GM12878 (cell line): ENCODE data around the gene SEMA5A. TPM values are rescaled to one million over a fixed set of nuclear protein-coding genes. Genes with fewer than 3 reads are reported as not detected.

ENCODE experiments used
- ATAC-seq: fragments of 200-7000 bp; cut with Tn5 transposase; 3 replicates; pipeline ENCODE4 v1.9.1; 2020; ENCODE audit warnings: mild to moderate bottlenecking, moderate library complexity
- BruUV-seq: library from RNA; stranded (reverse); fragments of 400-500 nt; replicated peaks from 2 replicates; lab custom pipeline; 2021; lab: Mats Ljungman, UMichigan
- CTCF ChIA-PET: fragments of 300-600 bp; sonication (Branson Sonifier 250); formaldehyde crosslinking; extraction: SDS; loops from one replicate; lab custom pipeline; 2021; ENCODE audit warnings: inconsistent platforms; lab: Yijun Ruan, JAX
- POLR2A ChIA-PET: fragments of 350-600 bp; formaldehyde crosslinking; extraction: SDS; loops from one replicate; lab custom pipeline; 2021; ENCODE audit warnings: inconsistent platforms; lab: Charles Lee
- RAD21 ChIA-PET: fragments of 300-600 bp; sonication (Branson Sonifier 250); formaldehyde crosslinking; loops from one replicate; lab custom pipeline; 2023; ENCODE audit warnings: antibody characterized with exemption; ENCODE audit not compliant: unreplicated experiment; lab: Charles Lee
- SMC1A ChIA-PET: fragments of 300-600 bp; sonication (Branson Sonifier 250); formaldehyde crosslinking; loops from one replicate; lab custom pipeline; 2023; ENCODE audit not compliant: unreplicated experiment, uncharacterized antibody; lab: Charles Lee
- DNase-seq: peaks from one replicate; pipeline ENCODE4 v3.0.0-alpha.2; 2011; ENCODE audit warnings: low read depth, low spot score
- FAIRE-seq: peaks from 3 replicates; lab custom pipeline; 2011; peaks lifted over from hg19 to GRCh38; lab: Jason Lieb, UNC
- H2AFZ ChIP-seq: 2 replicates; pipeline ENCODE4 v1.6.0; 2011; ENCODE audit warnings: low read depth, low read length, control low read depth; ENCODE audit not compliant: control insufficient read depth
- H3K27ac ChIP-seq: 2 replicates; pipeline ENCODE4 v1.5.1; 2011; ENCODE audit warnings: control low read depth; ENCODE audit not compliant: control insufficient read depth, insufficient read depth
- H3K27me3 ChIP-seq, 2 experiments: replicated peaks in 1 of 2; 2 replicates each; pipeline versions ENCODE4 v1.6.0 to v1.6.1; 2011; ENCODE audit warnings: low read length in 1 of 2; ENCODE audit not compliant: control insufficient read depth in 2 of 2, insufficient read depth in 2 of 2
- H3K36me3 ChIP-seq, 2 experiments: 2 replicates each; pipeline ENCODE4 v1.5.1; 2011; ENCODE audit warnings: low read length in 1 of 2; ENCODE audit not compliant: control insufficient read depth in 2 of 2, insufficient read depth in 2 of 2
- H3K4me1 ChIP-seq: 2 replicates; pipeline ENCODE4 v1.6.1; 2011; ENCODE audit warnings: mild to moderate bottlenecking, low read length, moderate library complexity, mixed read lengths; ENCODE audit not compliant: control insufficient read depth, insufficient read depth
- H3K4me2 ChIP-seq: 2 replicates; pipeline ENCODE4 v1.6.0; 2011; ENCODE audit warnings: control low read depth; ENCODE audit not compliant: control insufficient read depth, insufficient read depth
- H3K4me3 ChIP-seq: fragments of 200-600 bp; sonication (generic); 2 replicates; pipeline ENCODE4 v1.5.1; 2016
- H3K79me2 ChIP-seq: 2 replicates; pipeline ENCODE4 v1.6.0; 2011; ENCODE audit warnings: low read length; ENCODE audit not compliant: control insufficient read depth, insufficient read depth
- H3K9ac ChIP-seq: 2 replicates; pipeline ENCODE4 v1.8.0; 2011; ENCODE audit warnings: low read length, control low read depth, mixed read lengths; ENCODE audit not compliant: control insufficient read depth, insufficient read depth
- H3K9me3 ChIP-seq: replicated peaks from 3 replicates; pipeline ENCODE4 v1.5.1; 2011; ENCODE audit warnings: mild to moderate bottlenecking, low read length; ENCODE audit not compliant: control insufficient read depth, insufficient read depth
- H4K20me1 ChIP-seq: 2 replicates; pipeline ENCODE4 v1.6.0; 2011; ENCODE audit not compliant: control insufficient read depth, insufficient read depth
- CTCF ChIP-seq, 3 experiments: IDR thresholded peaks in 2 of 3; conservative IDR thresholded peaks in 1 of 3; 2 replicates each; pipeline ENCODE4 v1.5.1; 2011; ENCODE audit warnings: low read depth in 3 of 3, low read length in 3 of 3, mild to moderate bottlenecking in 3 of 3, control low read depth in 2 of 3, moderate library complexity in 2 of 3, inconsistent platforms in 1 of 3, mixed read lengths in 1 of 3; ENCODE audit not compliant: control insufficient read depth in 2 of 3, insufficient read depth in 1 of 3; ENCODE audit errors: extremely low read depth in 1 of 3
- CUX1 ChIP-seq: IDR thresholded peaks from 2 replicates; pipeline ENCODE4 v1.6.1; 2012; ENCODE audit warnings: improper control_type of control experiment, low read depth, low read length; ENCODE audit not compliant: insufficient replicate concordance
- DPF2 ChIP-seq: fragments of 450-650 bp; IDR thresholded peaks from 2 replicates; pipeline ENCODE4 v1.6.1; 2017; ENCODE audit warnings: mild to moderate bottlenecking
- ESRRA ChIP-seq: IDR thresholded peaks from 2 replicates; pipeline ENCODE4 v1.6.1; 2012; ENCODE audit warnings: mild to moderate bottlenecking, low read length, improper control_type of control experiment
- GABPA ChIP-seq: IDR thresholded peaks from 2 replicates; pipeline ENCODE4 v1.6.1; 2014; ENCODE audit warnings: antibody characterized with exemption, low read depth, mild to moderate bottlenecking, inconsistent platforms
- HDGF ChIP-seq: fragments of 450-650 bp; IDR thresholded peaks from 2 replicates; pipeline ENCODE4 v1.6.1; 2016; ENCODE audit warnings: antibody characterized with exemption
- IKZF1 ChIP-seq: fragments of 450-650 bp; conservative IDR thresholded peaks from 2 replicates; pipeline ENCODE4 v1.6.1; 2017; ENCODE audit warnings: antibody characterized with exemption, mild to moderate bottlenecking
- IKZF2 ChIP-seq, 2 experiments: fragments of 450-650 bp; IDR thresholded peaks; 2 replicates each; pipeline ENCODE4 v1.6.1; 2017; ENCODE audit warnings: mild to moderate bottlenecking in 2 of 2, moderate library complexity in 2 of 2
- MAX ChIP-seq: IDR thresholded peaks from 2 replicates; pipeline ENCODE4 v1.6.1; 2012; ENCODE audit warnings: low read depth, low read length, improper control_type of control experiment
- PAX8 ChIP-seq: fragments of 450-650 bp; IDR thresholded peaks from 2 replicates; pipeline ENCODE4 v1.6.1; 2017; ENCODE audit warnings: mild to moderate bottlenecking, moderate library complexity
- SREBF2 ChIP-seq: IDR thresholded peaks from 2 replicates; pipeline ENCODE4 v1.6.1; 2012; ENCODE audit warnings: mild to moderate bottlenecking, low read length
- ZBTB11 ChIP-seq: fragments of 450-650 bp; formaldehyde crosslinking; IDR thresholded peaks from 2 replicates; pipeline ENCODE4 v1.5.0; 2022; ENCODE audit warnings: mild to moderate bottlenecking, missing genetic modification characterization
- ZBTB33 ChIP-seq: fragments of 450-650 bp; IDR thresholded peaks from 2 replicates; pipeline ENCODE4 v1.6.1; 2017; ENCODE audit warnings: mild to moderate bottlenecking
- in situ Hi-C: fragments of 300-500 bp; cut with MboI; formaldehyde crosslinking; loops from 9 replicates; pipeline ENCODE4 v1.14.3; 2018; ENCODE audit warnings: mixed read lengths
- intact Hi-C: fragments of 100-400 bp; cut with micrococcal nuclease; formaldehyde crosslinking; loops from one replicate; pipeline ENCODE4 v1.14.2; 2022; ENCODE audit not compliant: unreplicated experiment
- polyA plus RNA-seq, 11 experiments: library from polyadenylated mRNA; depleted of rRNA in 4 of 11; unstranded in 6 of 11; stranded (reverse) in 5 of 11; fragments of >200 nt; fragmentation: Nextera tagmentation in 4 of 11; fragmentation: Illumina TruSeq in 1 of 11; extraction: Ambion mirVana in 4 of 11; extraction: Trizol in 1 of 11; gene quantifications; 1 replicate in 1 of 11; 2 replicates in 10 of 11; pipeline versions ENCODE4 v1.2.1 to v1.2.3, GENCODE V29; 2011 to 2016; ENCODE audit warnings: inconsistent platforms in 2 of 11, missing spikeins in 2 of 11, low read depth in 1 of 11
- total RNA-seq, 4 experiments: library from RNA; depleted of rRNA in 3 of 4; stranded (reverse); fragments of >200 nt in 3 of 4; fragmentation: Illumina TruSeq in 1 of 4; extraction: Trizol in 1 of 4; gene quantifications; 2 replicates each; pipeline versions ENCODE4 v1.2.1 to v1.2.3, GENCODE V29; 2013 to 2021

The SEMA5A gene
- total and polyA plus RNA-seq, 10 of the 15 experiments (the other 5 are each of a cell fraction or from before 2014, with no cell fraction given) = 0.03 to 2.4 (median 0.09) TPM; not detected in 1

- ChIA-PET SMC1A (no interaction called here), RAD21 (no interaction called here), POLR2A (no interaction called here), CTCF (interaction anchor here (0.6 kb wide), 1 partner anchor 143 kb away, joined by 3 read pairs; no protein-coding TSS in a partner anchor)
- Histone ChIP-seq H3K9me3 (no peaks in the 10 kb centered on the region), H3K9ac (no peak overlapping the region), H2AFZ (no peak overlapping the region), H3K27me3 (no peaks in the 10 kb centered on the region; a peak in 1 of 4 replicates), H4K20me1 (no peaks in the 10 kb centered on the region), H3K4me1 (no peaks in the 10 kb centered on the region), H3K27ac (no peak overlapping the region), H3K4me3 (no peak overlapping the region), H3K79me2 (no peaks in the 10 kb centered on the region), H3K36me3 (no peaks in the 10 kb centered on the region), H3K4me2 (no peak overlapping the region)
- ATAC-seq (no peak), FAIRE-seq (no peak), DNase-seq (no peak)
- in situ Hi-C loops = no loop called here
- BruUV-seq = no TSS peak
- intact Hi-C loops = no loop called here
- TF ChIP-seq PAX8 = no peak
- no peak for TF ChIP-seq ZBTB33
- TF ChIP-seq IKZF2 (IDR thresholded peaks at IDR 0.05) = no peak
- no peak for TF ChIP-seq MAX
- TF ChIP-seq IKZF1 = no peak
- no peak for TF ChIP-seq GABPA
- no peak for TF ChIP-seq CUX1
- TF ChIP-seq DPF2 = no peak
- no peak for TF ChIP-seq CTCF (IDR thresholded peaks at IDR 0.05 in 2 of 3, conservative IDR thresholded peaks at IDR 0.05 in 1 of 3; ENCODE audit: control insufficient read depth in 2 of 3, extremely low read depth in 1 of 3, insufficient read depth in 1 of 3, low read depth in 3 of 3, low read length in 3 of 3)
- no peak for TF ChIP-seq SREBF2
- TF ChIP-seq ESRRA = no peak
- TF ChIP-seq ZBTB11 (CRISPR knock-in tag) = no peak
- TF ChIP-seq HDGF = no peak
These were observed 49.0 kb upstream of the SEMA5A start for GRCh38 chr5:9594913-9595312.
